Measurements from ENCODE around the gene MEGF6.

MEGF6 gene

DNA sequence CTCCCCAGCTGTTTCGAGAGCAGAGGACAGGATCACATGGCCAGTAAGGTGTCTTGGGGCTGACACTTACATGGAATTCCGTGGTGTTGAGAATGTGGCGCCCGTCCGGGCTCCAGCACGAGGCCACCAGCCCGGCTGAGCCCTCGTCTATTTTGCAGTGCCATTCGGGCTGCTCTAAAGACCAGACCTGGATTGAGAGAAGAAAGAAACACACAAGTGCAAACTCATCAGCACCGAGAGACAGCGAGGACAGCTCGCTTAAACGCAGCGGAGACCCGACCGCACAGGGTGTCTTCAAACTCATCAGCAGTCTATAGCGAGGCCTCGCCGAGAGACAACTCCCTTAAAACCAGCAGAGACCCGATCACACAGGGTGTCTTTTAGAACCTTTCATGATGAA, 35.3 kb upstream of the MEGF6 start:
- no peak for DNase-seq (ENCODE audit: low read depth, low spot score)
- H3K27ac ChIP-seq = no peak overlapping the region

DNA sequence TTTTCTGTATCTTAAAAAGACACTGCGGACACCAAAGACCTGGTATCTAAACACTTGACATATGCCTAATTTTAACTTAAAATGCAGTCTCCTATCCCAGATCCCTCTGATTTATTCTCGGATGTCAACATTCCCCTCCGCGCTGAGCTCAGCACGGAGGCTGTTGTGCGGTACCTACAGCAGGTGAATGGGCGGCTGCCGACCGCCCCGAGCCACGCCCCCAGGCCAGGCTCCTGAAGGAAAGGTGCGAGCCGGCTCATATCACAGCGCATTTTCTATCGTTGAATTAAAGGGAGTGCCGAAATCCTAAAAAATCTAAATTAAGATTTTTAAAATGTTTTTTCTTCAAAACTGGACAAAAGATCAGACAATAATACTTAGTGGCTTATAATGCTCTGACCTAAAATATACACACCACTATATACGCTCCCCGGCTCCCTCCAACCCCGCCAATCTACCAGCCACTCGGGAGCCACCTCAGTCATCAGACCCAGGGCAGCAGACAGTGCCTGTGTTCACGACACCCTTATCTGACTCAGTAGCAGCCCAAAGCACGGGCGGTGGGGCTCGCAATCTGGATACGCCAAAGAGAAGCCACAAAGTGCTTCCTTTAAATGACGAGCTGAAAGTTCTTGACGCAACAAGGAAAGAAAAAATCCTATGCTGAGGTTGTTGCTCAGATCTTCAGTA, 34.5 kb upstream of the MEGF6 start:
- DNase-seq (ENCODE audit: low read depth, low spot score) = no peak

DNA sequence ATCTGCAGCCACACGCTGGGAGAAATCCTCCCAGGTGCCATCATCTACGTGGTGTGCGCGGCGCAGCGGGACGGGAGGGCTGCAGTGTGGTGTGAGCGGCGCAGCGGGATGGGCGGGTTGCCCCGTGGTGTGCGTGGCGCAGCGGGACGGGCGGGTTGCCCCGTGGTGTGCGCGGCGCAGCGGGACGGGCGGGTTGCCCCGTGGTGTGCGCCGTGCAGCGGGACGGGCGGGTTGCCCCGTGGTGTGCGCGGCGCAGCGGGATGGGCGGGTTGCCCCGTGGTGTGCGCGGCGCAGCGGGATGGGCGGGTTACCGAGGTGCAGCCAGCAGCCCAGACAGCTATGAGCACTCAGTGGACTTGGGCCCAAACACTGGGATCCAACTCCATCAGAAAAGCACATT, 33.9 kb upstream of the MEGF6 start:
- no peak overlapping the region for H3K27ac ChIP-seq
- DNase-seq (ENCODE audit: low read depth, low spot score) = no peak

More for the DNA sequence above, 34.5 kb upstream of the MEGF6 start:
- no peak overlapping the region for H3K27ac ChIP-seq

DNA sequence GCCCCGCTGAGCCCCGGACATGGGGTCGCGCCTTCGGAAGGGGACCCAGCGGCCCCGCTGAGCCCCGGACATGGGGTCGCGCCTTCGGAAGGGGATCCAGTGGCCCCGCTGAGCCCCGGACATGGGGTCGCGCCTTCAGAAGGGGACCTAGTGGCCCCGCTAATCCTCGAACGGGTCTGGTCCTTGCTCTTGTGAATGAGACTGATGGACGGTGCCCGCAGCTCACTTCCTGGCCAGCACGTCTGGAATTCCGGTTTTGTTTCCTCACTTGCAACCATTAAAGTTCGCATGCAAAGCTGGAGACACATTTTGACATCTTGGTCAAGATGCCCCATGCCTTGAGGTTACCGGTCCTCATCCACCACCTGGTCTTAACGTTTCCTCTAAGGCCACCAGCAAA, 33.0 kb upstream of the MEGF6 start:
- no peak for DNase-seq (ENCODE audit: low read depth, low spot score)
- H3K27ac ChIP-seq = no peak overlapping the region

DNA sequence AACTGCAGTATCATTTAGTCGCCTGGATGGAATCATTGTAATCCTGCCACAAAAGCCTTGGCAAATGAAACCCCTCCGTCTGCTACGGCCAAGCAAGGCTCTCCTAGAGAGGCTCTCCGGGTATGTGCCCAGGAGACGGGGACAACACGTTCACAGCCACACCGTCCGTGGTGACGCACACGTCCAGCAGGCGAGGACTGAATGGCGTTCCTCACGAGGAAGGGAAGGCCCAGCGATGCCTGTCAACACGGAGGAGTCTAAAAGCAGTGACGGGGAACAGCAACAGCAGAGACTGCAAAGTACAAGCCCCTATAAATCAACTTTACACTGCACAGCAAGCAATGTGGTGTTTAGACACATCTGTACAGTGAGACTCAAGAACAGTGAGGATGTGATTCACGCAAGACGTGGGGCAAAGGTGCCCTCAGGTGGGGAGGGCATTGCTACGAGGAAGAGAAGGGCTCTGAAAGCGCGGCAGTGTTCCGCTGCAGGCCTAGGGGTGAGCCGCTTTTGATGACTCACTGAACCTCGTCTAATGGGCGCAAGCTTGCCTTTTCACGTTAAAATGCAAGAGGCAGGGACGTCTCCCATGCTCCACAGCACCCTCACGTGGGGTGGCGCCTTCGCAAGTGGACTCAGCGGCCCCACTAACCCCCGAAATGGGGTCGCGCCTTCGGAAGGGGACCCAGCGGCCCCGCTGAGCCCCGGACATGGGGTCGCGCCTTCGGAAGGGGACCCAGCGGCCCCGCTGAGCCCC, 31.8 kb upstream of the MEGF6 start:
- DNase-seq (ENCODE audit: low read depth, low spot score) = no peak
- no peak overlapping the region for H3K27ac ChIP-seq

DNA sequence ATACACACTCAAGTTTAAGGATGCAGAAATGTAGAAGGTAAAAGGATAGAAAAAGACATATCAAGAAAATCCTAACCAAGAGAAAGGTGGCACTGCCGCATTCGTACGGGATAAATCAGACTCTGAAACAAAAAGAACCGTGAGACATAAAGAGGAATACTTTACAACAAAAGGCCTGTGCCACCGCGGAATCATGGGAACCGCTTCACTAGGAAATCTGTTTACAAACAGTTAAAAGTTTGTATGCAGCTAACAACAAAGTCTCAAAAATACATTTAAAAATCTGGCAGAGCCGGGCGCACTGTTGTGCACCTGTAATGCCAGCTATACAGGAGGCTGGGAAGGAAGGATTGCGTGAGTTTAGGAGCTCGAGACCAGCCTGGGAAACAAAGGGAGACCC, 30.5 kb upstream of the MEGF6 start:
- DNase-seq (ENCODE audit: low read depth, low spot score) = no peak
- no peak overlapping the region for H3K27ac ChIP-seq

DNA sequence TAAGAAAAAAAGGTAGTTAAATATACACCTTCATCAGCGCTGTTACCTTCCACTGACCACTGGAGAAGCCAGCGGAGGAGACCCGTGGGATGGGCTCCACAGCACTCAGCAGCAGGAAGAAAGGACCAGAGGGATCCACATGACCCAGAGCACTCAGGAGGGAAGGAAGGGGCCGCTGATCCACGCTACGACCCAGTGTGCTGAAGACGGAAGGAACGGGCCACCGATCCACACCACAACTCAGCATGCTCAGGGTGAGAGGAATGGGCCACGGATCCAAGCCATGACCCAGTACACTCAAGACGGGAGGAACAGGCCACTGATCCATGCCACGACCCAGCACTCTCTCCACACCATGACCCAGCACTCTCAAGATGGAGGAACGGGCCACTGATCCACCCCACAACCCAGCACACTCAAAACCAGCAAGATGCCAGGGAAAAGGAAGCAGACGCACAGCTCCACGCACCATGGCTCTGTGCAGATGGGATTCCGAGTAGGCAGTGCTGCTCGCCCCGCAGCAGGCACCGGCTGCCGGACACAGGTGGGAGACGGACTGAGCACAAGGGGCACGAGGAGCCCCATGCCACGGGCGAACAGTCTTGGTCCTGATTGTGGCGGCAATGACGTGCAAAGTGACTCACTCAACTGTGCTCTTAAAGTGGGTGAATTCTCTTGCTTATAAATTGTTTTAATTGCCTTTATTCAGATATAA, 29.9 kb upstream of the MEGF6 start:
- DNase-seq (ENCODE audit: low read depth, low spot score) = no peak
- no peak overlapping the region for H3K27ac ChIP-seq

DNA sequence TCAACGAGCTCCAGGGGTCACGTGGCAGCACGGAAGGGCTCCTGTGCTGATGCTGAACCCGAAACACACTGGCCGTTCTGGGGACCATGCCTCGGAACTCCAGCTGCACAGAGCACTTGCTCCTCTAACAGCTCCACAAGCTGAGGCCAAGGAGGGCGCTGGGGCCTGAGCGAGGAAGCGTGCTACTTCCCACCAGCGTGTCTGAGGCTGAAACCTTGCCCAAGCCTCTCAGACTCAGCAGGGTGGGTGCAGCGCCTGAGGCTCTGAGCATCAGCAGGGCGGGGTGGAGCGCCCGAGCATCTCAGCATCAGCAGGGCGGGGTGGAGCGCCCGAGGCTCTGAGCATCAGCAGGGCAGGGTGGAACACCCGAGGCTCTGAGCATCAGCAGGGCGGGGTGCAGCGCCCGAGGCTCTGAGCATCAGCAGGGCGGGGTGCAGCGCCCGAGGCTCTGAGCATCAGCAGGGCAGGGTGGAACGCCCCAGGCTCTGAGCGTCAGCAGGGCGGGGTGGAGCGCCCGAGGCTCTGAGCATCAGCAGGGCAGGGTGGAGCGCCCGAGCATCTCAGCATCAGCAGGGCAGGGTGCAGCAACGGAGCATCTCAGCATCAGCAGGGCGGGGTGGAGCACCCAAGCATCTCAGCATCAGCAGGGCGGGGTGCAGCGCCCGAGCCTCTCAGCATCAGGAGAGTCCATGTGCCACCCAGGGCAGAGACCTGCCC, 29.0 kb upstream of the MEGF6 start:
- DNase-seq (ENCODE audit: low read depth, low spot score) = no peak
- no peak overlapping the region for H3K27ac ChIP-seq

DNA sequence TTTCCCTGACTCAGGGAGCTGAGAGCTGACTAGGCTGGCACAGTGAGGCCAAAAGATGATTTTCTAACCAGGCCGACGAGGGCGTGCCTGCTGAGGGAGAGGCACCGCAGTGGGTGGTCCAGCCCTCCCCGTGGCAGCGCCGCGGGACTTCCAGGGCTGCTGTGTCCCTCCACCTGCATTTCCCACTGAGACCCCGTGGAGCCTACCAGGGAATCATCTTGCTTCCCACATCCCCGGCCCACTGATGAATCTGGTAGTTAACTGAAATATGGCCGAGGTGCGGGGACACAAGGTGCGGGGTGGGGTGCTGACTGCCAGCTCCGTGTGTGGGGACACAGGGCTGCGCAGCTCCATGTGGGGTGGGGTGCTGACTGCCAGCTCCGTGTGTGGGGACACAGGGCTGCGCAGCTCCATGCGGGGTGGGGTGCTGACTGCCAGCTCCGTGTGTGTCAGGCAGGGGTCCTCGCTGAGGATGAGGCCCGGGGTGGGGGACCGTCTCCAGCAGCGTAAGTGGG, 28.1 kb upstream of the MEGF6 start:
- no peak overlapping the region for H3K27ac ChIP-seq
- DNase-seq (ENCODE audit: low read depth, low spot score) = no peak

DNA sequence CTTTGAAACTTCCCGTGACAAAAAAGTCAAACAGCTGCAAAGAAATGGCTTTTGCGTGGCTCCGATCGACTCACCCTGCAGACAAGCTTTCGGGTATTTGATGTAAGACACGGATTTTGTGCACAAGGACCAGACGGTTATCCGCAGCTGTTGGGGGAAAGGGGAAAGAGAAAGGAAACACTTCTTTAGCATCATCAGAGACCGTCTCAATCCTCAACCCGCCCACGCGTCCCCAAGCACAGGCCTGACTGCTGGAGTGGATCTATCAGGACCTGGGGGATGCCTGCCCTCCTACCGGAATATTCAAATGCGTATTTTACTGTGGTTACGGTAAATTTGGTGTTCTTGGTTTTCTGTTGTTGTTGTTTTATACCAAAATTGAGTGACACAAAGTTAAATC, 27.4 kb upstream of the MEGF6 start:
- DNase-seq (ENCODE audit: low read depth, low spot score) = no peak
- H3K27ac ChIP-seq = no peak overlapping the region

DNA sequence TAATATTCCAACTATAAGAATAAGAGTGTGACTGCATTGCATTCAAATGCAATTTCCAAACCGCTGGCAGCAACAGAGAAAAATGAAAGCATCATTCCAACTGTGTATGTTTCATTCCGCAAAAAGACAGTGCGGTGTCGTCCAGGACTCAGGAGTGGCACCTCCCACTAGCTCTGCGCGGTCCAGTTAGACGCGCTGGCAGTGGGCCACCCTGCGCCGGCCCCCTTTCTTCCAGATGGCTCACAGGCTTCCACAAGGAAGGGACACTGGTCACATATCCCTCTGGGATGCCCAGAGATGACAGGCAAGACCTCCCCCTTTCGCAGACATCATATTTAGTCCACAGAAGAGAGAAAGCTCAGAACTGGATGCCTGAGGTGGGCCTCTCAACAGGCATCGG, 26.7 kb upstream of the MEGF6 start:
- no peak overlapping the region for H3K27ac ChIP-seq
- no peak for DNase-seq (ENCODE audit: low read depth, low spot score)

DNA sequence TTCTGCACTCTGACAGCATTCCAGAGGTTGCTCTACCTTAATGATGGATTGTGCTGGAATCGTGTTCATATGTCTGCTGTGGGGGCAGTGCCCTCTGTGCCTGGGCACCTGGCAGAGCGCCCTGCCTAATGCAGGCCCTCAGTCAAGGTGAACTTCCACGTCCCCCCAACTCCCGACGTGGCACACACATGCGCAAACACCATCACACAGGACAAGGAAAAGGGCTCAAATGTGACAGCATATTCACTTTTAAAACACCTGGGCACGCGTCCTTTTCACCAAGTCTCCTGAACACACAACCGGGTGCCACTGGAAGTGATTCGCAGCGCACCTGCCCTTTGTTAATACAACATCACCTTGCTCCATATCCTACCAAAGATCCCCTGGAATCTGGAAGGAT, 25.2 kb upstream of the MEGF6 start:
- DNase-seq (ENCODE audit: low read depth, low spot score) = no peak
- no peak overlapping the region for H3K27ac ChIP-seq

DNA sequence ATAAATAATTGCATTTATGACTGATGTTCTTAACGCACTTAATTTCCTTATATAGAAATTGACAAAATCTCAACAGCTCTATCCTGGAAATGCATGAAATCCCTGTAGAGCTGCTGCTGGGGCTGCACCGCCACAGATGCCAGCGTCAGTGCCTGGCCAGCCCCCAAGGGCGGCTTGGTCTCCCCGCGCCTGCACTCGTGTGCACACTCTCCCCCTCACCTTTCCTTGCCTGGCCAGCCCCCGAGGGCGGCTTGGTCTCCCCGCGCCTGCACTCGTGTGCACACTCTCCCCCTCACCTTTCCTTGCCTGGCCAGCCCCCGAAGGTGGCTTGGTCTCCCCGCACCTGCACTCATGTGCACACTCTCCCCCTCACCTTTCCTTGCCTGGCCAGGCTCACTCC, 24.8 kb upstream of the MEGF6 start:
- no peak overlapping the region for H3K27ac ChIP-seq
- DNase-seq (ENCODE audit: low read depth, low spot score) = no peak

DNA sequence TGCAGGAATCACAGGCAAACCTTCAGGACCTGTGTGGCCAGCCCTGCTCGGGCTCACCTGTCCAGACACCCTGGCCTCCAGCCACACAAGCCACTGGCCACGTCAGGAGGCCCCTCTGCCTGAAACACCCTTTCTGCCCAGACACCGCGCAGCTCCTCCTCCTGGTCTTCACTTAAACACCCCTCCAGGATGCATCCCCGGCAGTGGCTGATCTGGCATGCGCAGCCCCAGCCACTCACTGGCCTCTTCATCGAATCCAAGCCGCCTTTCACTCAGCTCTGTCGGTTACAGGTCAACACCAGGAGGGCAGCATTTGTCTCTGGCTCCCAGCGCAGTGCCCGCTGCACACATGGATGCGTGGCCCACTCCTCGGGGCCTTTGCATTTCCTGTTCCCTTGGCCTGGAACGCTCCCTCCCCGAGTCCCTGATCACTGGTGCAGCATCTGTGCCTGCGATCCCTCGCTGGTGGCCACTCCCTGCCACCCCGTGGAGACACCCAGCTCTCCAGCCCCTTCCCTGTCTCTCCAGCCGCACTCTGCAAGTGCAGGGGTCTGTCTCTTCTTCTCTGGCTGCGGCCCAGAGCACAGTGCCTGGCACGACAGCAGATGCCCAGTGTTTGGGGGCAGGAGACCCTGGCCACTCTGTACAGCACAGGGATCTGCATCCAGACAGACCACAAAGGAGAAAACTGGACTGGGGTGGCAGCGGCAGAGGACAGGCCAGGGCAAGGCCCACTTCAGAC, 22.9 kb upstream of the MEGF6 start:
- DNase-seq (ENCODE audit: low read depth, low spot score) = no peak
- no peak overlapping the region for H3K27ac ChIP-seq

DNA sequence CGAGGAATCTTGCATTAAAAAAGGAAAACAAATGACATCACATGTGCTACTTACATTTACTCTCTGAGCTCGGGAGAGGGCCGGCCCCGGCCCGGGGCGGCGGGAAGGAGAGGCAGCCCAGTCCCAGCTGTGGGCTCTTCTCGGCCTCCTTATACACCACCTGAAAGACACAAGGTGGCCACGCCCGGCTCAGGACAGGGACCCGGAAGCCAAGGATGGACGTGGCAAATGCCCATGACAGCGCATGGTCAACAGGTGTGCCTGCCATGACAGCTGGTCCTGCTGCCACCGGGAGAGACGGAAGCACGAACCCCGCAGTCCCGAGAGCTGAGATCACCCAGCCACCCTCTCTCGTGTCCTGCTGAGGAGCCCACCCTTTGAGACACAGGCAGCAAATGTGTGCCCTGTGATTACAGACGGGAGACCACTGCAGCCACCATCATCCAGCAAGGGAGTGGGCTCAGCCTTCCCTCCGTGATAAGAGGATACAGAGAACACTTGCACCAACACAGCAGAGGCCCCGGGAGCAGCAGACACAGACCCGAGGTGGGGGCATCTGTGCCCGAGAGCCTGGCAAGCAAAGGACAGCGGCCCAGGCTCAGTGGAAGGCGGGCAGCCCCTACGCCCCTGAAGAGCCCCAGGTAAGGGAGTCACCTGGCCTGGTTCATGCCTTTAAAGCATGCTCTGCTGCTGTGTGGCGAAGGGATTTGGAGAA, 22.2 kb upstream of the MEGF6 start:
- no peak overlapping the region for H3K27ac ChIP-seq
- no peak for DNase-seq (ENCODE audit: low read depth, low spot score)

DNA sequence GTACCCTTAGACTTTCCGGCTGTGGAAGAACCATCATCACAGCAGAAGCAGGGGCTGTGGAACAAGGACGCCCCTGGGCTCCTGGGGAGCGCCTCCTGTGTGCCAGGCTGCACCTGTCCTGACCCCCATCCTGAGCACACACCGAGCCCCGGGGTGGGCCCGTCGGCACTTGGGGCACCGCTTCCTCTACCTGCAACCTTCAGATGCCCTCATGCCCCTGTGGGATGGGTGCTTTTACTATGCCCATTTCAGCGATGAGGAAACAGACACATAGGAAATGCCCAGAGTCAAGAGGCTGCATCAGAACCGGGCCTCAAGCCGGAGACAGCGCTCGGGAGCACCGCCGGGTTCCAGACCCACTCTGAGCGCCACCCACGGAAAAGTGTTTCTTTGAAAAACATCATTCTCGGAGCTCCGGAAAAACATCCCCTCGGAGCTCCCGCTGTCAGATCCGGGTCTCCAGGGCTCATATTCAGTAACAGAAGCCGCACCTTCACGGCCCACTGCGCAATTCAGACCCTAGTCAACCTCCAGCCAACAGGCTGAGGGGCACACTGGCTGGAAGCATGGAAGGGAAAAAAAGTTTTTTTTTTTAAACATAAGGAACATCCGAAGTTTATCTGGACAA, 21.5 kb upstream of the MEGF6 start:
- DNase-seq (ENCODE audit: low read depth, low spot score) = no peak

DNA sequence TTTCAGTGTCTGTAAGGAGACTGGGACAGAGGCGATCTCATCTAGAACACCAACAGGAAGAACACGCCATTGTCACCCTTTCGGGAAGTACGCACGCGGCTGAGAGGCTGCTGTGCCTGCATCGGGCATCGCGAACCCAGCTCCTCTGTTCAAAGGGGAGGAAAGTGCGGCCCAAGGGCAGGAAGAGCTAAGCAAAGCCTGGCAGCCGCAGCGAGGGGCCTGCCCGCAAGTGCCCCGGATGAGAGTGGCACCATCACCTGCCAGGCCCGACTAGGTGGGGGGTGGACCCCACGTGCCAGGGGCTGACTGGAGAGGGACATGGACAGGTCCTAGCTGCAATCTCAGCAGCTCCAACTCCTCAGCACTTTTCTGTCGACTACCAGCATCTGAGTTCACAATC, 21.0 kb upstream of the MEGF6 start:
- H3K27ac ChIP-seq = no peak overlapping the region

More for the DNA sequence above, 21.5 kb upstream of the MEGF6 start:
- no peak overlapping the region for H3K27ac ChIP-seq

DNA sequence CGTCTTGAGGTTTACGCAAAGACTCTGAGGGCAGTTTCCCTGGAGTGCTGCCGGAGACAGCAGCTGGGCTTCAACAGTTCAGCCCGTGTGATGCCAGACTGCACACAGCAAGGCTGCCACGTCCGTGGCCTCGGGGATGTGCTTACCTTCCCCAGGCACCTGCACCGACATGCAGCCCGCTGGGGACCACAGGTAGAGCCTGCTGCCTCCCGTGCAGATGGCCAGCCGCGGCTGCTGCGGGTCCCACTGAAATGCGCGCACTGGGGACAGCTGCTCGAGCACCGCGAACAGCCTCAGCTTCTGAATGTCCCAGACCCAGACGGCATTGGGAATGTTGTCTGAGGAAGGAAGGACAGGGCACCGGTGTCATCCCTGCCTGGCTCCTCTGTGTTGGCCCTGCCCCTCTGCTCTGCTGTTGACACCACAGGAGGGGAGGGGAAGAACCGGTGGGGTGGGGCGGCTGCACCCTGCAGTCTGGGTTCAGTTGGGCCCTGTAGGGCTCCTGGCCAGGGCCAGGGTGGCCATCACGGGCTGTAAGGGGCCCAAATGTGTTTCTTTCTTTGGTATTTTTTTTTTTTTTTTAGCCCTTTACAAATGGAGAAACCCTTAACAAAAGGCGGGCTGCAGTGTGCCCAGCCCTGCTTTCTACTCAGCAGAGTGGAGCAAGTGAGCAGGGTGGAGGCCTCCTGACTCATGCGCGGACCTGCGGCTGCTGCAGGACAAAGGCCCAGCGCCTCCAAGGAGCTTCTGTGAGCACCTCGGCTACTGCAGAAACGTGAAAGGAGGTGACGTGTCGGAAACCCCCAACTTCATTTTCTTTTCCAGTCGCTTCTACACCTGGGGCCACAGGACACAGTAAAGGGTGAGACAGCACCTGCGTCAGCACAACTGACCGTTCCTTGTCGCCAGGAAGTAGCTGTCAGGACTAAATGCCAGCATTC, 20.3 kb upstream of the MEGF6 start:
- DNase-seq (ENCODE audit: low read depth, low spot score) = no peak

More for the DNA sequence above, 21.0 kb upstream of the MEGF6 start:
- DNase-seq (ENCODE audit: low read depth, low spot score) = no peak

More for the DNA sequence above, 20.3 kb upstream of the MEGF6 start:
- no peak overlapping the region for H3K27ac ChIP-seq
